GM12878 (cell line): ENCODE data around the gene MAN2B2. TPM values are rescaled to one million over a fixed set of nuclear protein-coding genes. Genes with fewer than 3 reads are reported as not detected.

Source experiments
- ATAC-seq: fragments of 200-7000 bp; cut with Tn5 transposase; 3 replicates; pipeline ENCODE4 v1.9.1; 2020; ENCODE audit warnings: mild to moderate bottlenecking, moderate library complexity
- BruUV-seq: library from RNA; stranded (reverse); fragments of 400-500 nt; replicated peaks from 2 replicates; lab custom pipeline; 2021; lab: Mats Ljungman, UMichigan
- CTCF ChIA-PET: fragments of 300-600 bp; sonication (Branson Sonifier 250); formaldehyde crosslinking; extraction: SDS; loops from one replicate; lab custom pipeline; 2021; ENCODE audit warnings: inconsistent platforms; lab: Yijun Ruan, JAX
- POLR2A ChIA-PET: fragments of 350-600 bp; formaldehyde crosslinking; extraction: SDS; loops from one replicate; lab custom pipeline; 2021; ENCODE audit warnings: inconsistent platforms; lab: Charles Lee
- RAD21 ChIA-PET: fragments of 300-600 bp; sonication (Branson Sonifier 250); formaldehyde crosslinking; loops from one replicate; lab custom pipeline; 2023; ENCODE audit warnings: antibody characterized with exemption; ENCODE audit not compliant: unreplicated experiment; lab: Charles Lee
- SMC1A ChIA-PET: fragments of 300-600 bp; sonication (Branson Sonifier 250); formaldehyde crosslinking; loops from one replicate; lab custom pipeline; 2023; ENCODE audit not compliant: unreplicated experiment, uncharacterized antibody; lab: Charles Lee
- DNase-seq: peaks from one replicate; pipeline ENCODE4 v3.0.0-alpha.2; 2011; ENCODE audit warnings: low read depth, low spot score
- FAIRE-seq: peaks from 3 replicates; lab custom pipeline; 2011; peaks lifted over from hg19 to GRCh38; lab: Jason Lieb, UNC
- H2AFZ ChIP-seq: 2 replicates; pipeline ENCODE4 v1.6.0; 2011; ENCODE audit warnings: low read depth, low read length, control low read depth; ENCODE audit not compliant: control insufficient read depth
- H3K27ac ChIP-seq: 2 replicates; pipeline ENCODE4 v1.5.1; 2011; ENCODE audit warnings: control low read depth; ENCODE audit not compliant: control insufficient read depth, insufficient read depth
- H3K27me3 ChIP-seq, 2 experiments: replicated peaks in 1 of 2; 2 replicates each; pipeline versions ENCODE4 v1.6.0 to v1.6.1; 2011; ENCODE audit warnings: low read length in 1 of 2; ENCODE audit not compliant: control insufficient read depth in 2 of 2, insufficient read depth in 2 of 2
- H3K36me3 ChIP-seq, 2 experiments: 2 replicates each; pipeline ENCODE4 v1.5.1; 2011; ENCODE audit warnings: low read length in 1 of 2; ENCODE audit not compliant: control insufficient read depth in 2 of 2, insufficient read depth in 2 of 2
- H3K4me1 ChIP-seq: 2 replicates; pipeline ENCODE4 v1.6.1; 2011; ENCODE audit warnings: mild to moderate bottlenecking, low read length, moderate library complexity, mixed read lengths; ENCODE audit not compliant: control insufficient read depth, insufficient read depth
- H3K4me2 ChIP-seq: 2 replicates; pipeline ENCODE4 v1.6.0; 2011; ENCODE audit warnings: control low read depth; ENCODE audit not compliant: control insufficient read depth, insufficient read depth
- H3K4me3 ChIP-seq: fragments of 200-600 bp; sonication (generic); 2 replicates; pipeline ENCODE4 v1.5.1; 2016
- H3K79me2 ChIP-seq: 2 replicates; pipeline ENCODE4 v1.6.0; 2011; ENCODE audit warnings: low read length; ENCODE audit not compliant: control insufficient read depth, insufficient read depth
- H3K9ac ChIP-seq: 2 replicates; pipeline ENCODE4 v1.8.0; 2011; ENCODE audit warnings: low read length, control low read depth, mixed read lengths; ENCODE audit not compliant: control insufficient read depth, insufficient read depth
- H3K9me3 ChIP-seq: replicated peaks from 3 replicates; pipeline ENCODE4 v1.5.1; 2011; ENCODE audit warnings: mild to moderate bottlenecking, low read length; ENCODE audit not compliant: control insufficient read depth, insufficient read depth
- H4K20me1 ChIP-seq: 2 replicates; pipeline ENCODE4 v1.6.0; 2011; ENCODE audit not compliant: control insufficient read depth, insufficient read depth
- EZH2 ChIP-seq: IDR thresholded peaks from 2 replicates; pipeline ENCODE4 v1.6.1; 2012; ENCODE audit warnings: low read depth, mild to moderate bottlenecking, control low read depth, inconsistent platforms, low read length, borderline replicate concordance; ENCODE audit not compliant: control insufficient read depth
- HCFC1 ChIP-seq: fragments of 150-350 bp; IDR thresholded peaks from 2 replicates; pipeline ENCODE4 v1.6.1; 2014; ENCODE audit warnings: low read length
- HDAC6 ChIP-seq: fragments of 200-600 bp; sonication (generic); IDR thresholded peaks from one replicate; pipeline ENCODE4 v1.8.0; 2017; ENCODE audit warnings: antibody characterized with exemption; ENCODE audit not compliant: unreplicated experiment
- IRF4 ChIP-seq: IDR thresholded peaks from 2 replicates; pipeline ENCODE4 v1.6.1; 2011; ENCODE audit warnings: low read depth, low read length
- MTA2 ChIP-seq: fragments of 450-650 bp; IDR thresholded peaks from 2 replicates; pipeline ENCODE4 v1.6.1; 2016; ENCODE audit warnings: low read depth, mild to moderate bottlenecking, moderate library complexity
- POLR2AphosphoS5 ChIP-seq: IDR thresholded peaks from 2 replicates; pipeline ENCODE4 v1.6.1; 2011; ENCODE audit warnings: mild to moderate bottlenecking, low read length, inconsistent platforms
- SIX5 ChIP-seq: IDR thresholded peaks from 2 replicates; pipeline ENCODE4 v1.6.1; 2011; ENCODE audit warnings: mild to moderate bottlenecking, low read depth, low read length, moderate library complexity; ENCODE audit not compliant: severe bottlenecking
- SMAD5 ChIP-seq: IDR thresholded peaks from 2 replicates; pipeline ENCODE4 v1.6.1; 2016; ENCODE audit warnings: antibody characterized with exemption, low read depth
- SMC3 ChIP-seq: IDR thresholded peaks from 2 replicates; pipeline ENCODE4 v1.6.1; 2011; ENCODE audit warnings: low read length, improper control_type of control experiment, borderline replicate concordance
- TCF12 ChIP-seq: IDR thresholded peaks from 2 replicates; pipeline ENCODE4 v1.6.1; 2011; ENCODE audit warnings: low read depth, mild to moderate bottlenecking, low read length
- YY1 ChIP-seq: IDR thresholded peaks from 2 replicates; pipeline ENCODE4 v1.6.1; 2011; ENCODE audit warnings: low read depth, mild to moderate bottlenecking, low read length
- ZSCAN29 ChIP-seq: fragments of 450-650 bp; IDR thresholded peaks from 2 replicates; pipeline ENCODE4 v1.6.1; 2017; ENCODE audit warnings: mild to moderate bottlenecking, moderate library complexity
- WGBS: methylation state at CpG from one replicate; pipeline ENCODE4 v1.1.6; 2016; ENCODE audit warnings: low lambda C conversion rate; ENCODE audit not compliant: insufficient replicate concordance, insufficient coverage; ENCODE audit errors: missing lambda C conversion rate; 5-methylcytosine and 5-hydroxymethylcytosine counted together
- in situ Hi-C: fragments of 300-500 bp; cut with MboI; formaldehyde crosslinking; loops from 9 replicates; pipeline ENCODE4 v1.14.3; 2018; ENCODE audit warnings: mixed read lengths
- intact Hi-C: fragments of 100-400 bp; cut with micrococcal nuclease; formaldehyde crosslinking; loops from one replicate; pipeline ENCODE4 v1.14.2; 2022; ENCODE audit not compliant: unreplicated experiment
- polyA plus RNA-seq, 11 experiments: library from polyadenylated mRNA; depleted of rRNA in 4 of 11; unstranded in 6 of 11; stranded (reverse) in 5 of 11; fragments of >200 nt; fragmentation: Nextera tagmentation in 4 of 11; fragmentation: Illumina TruSeq in 1 of 11; extraction: Ambion mirVana in 4 of 11; extraction: Trizol in 1 of 11; gene quantifications; 1 replicate in 1 of 11; 2 replicates in 10 of 11; pipeline versions ENCODE4 v1.2.1 to v1.2.3, GENCODE V29; 2011 to 2016; ENCODE audit warnings: inconsistent platforms in 2 of 11, missing spikeins in 2 of 11, low read depth in 1 of 11
- total RNA-seq, 4 experiments: library from RNA; depleted of rRNA in 3 of 4; stranded (reverse); fragments of >200 nt in 3 of 4; fragmentation: Illumina TruSeq in 1 of 4; extraction: Trizol in 1 of 4; gene quantifications; 2 replicates each; pipeline versions ENCODE4 v1.2.1 to v1.2.3, GENCODE V29; 2013 to 2021

Gene MAN2B2
- total and polyA plus RNA-seq, 10 of the 15 experiments (the other 5 are each of a cell fraction or from before 2014, with no cell fraction given): 0.47 to 14.5 (median 7.0) TPM

- ATAC-seq (no peak), DNase-seq (no peak), FAIRE-seq (no peak)
- H3K4me3 ChIP-seq: no peak overlapping the region
- H3K27ac ChIP-seq: no peak overlapping the region
- no peaks in the 10 kb centered on the region for H3K79me2 ChIP-seq
- ChIA-PET SMC1A (no interaction called here), RAD21 (no interaction called here), POLR2A (interaction anchor here (0.5 kb wide), 1 partner anchor 281 kb away, joined by 3 read pairs; no protein-coding TSS in a partner anchor), CTCF (no interaction called here)
- BruUV-seq: no TSS peak
- no peak overlapping the region for H2AFZ ChIP-seq
- in situ Hi-C loops (no loop called here), intact Hi-C loops (no loop called here)
- no peak overlapping the region for H3K4me2 ChIP-seq
- no peaks in the 10 kb centered on the region for H3K4me1 ChIP-seq
- 96% methylated on average over 9 of the region's 10 CpGs for WGBS
- no peaks in the 10 kb centered on the region for H3K27me3 ChIP-seq
- H4K20me1 ChIP-seq: no peaks in the 10 kb centered on the region
- peaks cover 7% of the 10 kb centered on the region; the same call in 2 of the 3 replicates for H3K9me3 ChIP-seq
- H3K9ac ChIP-seq: no peak overlapping the region
- H3K36me3 ChIP-seq: peaks cover 3 to 9% of the 10 kb centered on the region in 2 experiments; a peak in 3 of 4 replicates
- TF ChIP-seq HCFC1: no peak
Observed at GRCh38 chr4:6601661-6602250, 26.8 kb downstream of the MAN2B2 start.

GRCh38 chr4:6602289-6602688, 27.3 kb downstream of the MAN2B2 start:
- no peak overlapping the region for H3K4me2 ChIP-seq
- no peak for ATAC-seq
- peaks cover 3 to 9% of the 10 kb centered on the region in 2 experiments; a peak in 3 of 4 replicates for H3K36me3 ChIP-seq
- H3K4me3 ChIP-seq: no peak overlapping the region
- H2AFZ ChIP-seq: no peak overlapping the region
- ChIA-PET SMC1A (no interaction called here), POLR2A (no interaction called here), RAD21 (no interaction called here), CTCF (no interaction called here)
- H3K9ac ChIP-seq: no peak overlapping the region
- in situ Hi-C loops: no loop called here
- H4K20me1 ChIP-seq: no peaks in the 10 kb centered on the region
- no peak for TF ChIP-seq POLR2AphosphoS5
- no peak for TF ChIP-seq EZH2
- TF ChIP-seq YY1: no peak
- TF ChIP-seq SIX5: no peak
- no peak for TF ChIP-seq SMAD5
- no peak for TF ChIP-seq MTA2
- TF ChIP-seq TCF12: no peak
- no peak for TF ChIP-seq IRF4
- no peak for TF ChIP-seq SMC3
- TF ChIP-seq ZSCAN29: no peak
- TF ChIP-seq HDAC6: no peak
- no peaks in the 10 kb centered on the region for H3K79me2 ChIP-seq
- 81% methylated on average over 6 of the region's 6 CpGs for WGBS
- H3K9me3 ChIP-seq: peaks cover 7% of the 10 kb centered on the region; the same call in 2 of the 3 replicates
- H3K4me1 ChIP-seq: no peaks in the 10 kb centered on the region
- FAIRE-seq: no peak
- intact Hi-C loops: no loop called here
- no peak for DNase-seq
- H3K27ac ChIP-seq: no peak overlapping the region
- no peaks in the 10 kb centered on the region for H3K27me3 ChIP-seq
- no TSS peak for BruUV-seq
